Kidney glomerular epithelial cell (primary cell): ENCODE data around the gene CFAP53.
"Not testable (repeated sequence)": the region's sequence is repeated elsewhere in the genome, so short reads cannot be mapped to it uniquely, and the experiment has no call there.

ENCODE experiments used
- DNase-seq: peaks from one replicate; lab custom pipeline; 2025; lab: John Stamatoyannopoulos, UW

Gene CFAP53, protein sequence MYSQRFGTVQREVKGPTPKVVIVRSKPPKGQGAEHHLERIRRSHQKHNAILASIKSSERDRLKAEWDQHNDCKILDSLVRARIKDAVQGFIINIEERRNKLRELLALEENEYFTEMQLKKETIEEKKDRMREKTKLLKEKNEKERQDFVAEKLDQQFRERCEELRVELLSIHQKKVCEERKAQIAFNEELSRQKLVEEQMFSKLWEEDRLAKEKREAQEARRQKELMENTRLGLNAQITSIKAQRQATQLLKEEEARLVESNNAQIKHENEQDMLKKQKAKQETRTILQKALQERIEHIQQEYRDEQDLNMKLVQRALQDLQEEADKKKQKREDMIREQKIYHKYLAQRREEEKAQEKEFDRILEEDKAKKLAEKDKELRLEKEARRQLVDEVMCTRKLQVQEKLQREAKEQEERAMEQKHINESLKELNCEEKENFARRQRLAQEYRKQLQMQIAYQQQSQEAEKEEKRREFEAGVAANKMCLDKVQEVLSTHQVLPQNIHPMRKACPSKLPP

DNA sequence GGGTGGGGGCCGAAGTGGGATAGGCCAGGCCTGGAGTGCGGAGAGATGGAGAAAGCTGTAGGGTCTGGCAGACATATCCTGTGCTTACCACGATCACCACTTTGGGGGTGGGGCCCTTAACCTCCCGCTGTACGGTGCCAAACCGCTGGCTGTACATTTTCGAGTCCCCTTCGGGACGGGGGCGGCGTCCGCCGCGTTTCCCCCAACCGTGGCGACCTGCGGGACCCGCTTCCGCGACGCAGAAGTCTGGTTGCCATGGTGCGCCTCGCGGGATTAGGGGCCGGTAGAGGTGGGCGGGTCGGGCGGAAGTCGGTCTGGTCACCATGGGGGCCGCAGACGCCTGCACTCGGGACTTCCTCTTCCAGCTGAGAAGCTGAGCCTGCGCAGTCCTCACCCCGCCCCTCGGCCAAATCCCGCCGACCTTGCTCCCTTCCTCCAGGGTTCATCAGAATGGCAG lies at the start of gene CFAP53:
CFAP53 (minus strand) TSS at position 248 of the 457 bp plus-strand sequence; CDS start at position 157, 91 bp downstream.
- peak; percentile 81 for DNase-seq

DNA sequence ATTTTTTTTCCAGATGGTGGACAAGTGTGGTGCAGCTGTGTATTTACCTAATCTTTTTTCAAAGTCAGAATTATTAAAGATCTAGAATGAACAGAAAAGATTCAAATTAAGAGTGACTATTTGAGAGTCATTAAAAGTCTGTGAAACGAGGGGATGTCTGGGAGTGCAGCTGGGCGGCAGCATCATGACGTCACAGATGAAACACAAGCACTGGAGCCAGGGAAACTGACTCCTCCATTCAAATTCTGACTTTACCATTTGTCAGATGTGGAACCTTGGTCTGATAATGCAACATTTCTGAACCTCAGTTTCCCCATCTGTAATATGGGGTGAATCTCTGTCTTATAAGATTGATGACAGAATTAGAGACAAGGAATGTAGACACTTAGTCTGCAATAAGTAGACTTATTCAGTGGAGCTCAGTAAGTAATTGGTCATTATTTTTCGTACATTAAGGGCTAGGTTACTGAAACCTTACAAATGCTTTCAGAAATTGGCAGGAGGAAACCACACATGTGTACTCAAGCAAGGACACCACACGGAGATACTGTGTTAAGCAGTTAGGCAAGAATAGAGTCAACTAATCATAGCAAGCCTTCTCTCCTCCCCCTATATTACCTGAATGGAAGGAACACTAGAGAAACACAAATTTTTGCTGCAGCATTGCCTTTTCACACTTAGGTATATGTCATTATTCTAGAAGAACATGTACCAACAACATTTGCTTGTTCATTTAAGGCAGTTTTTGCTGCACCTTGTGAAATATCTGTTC lies 49.0 kb upstream of the CFAP53 start:
- DNase-seq, result no peak

DNA sequence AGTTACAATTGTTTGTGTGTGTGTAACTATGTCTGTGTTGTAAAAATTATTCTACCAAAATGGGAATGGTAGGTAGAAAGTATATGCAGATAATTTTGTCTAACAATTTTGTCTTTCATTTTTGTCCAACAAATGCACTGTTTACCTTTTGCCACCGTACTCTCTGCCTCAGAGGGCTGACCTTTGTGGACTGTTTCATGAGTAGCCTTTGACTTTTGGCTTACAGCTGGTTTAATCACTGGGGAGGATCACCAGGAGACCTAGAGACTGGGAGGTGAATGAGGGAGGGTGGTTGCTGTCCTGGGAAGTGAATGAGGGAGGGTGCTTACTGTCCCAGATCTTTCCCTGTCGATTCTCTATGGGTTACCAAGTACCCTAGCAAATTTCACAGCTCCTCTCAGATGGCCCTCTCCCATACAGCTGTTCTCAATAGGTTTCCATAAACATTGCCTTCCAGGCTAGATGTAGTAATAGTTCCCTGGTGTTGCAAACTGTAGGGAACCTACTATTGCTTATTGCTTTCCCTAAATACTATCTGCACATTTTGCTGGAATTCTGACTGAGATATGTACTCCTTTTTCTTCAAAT lies 47.7 kb upstream of the CFAP53 start:
- no peak for DNase-seq

DNA sequence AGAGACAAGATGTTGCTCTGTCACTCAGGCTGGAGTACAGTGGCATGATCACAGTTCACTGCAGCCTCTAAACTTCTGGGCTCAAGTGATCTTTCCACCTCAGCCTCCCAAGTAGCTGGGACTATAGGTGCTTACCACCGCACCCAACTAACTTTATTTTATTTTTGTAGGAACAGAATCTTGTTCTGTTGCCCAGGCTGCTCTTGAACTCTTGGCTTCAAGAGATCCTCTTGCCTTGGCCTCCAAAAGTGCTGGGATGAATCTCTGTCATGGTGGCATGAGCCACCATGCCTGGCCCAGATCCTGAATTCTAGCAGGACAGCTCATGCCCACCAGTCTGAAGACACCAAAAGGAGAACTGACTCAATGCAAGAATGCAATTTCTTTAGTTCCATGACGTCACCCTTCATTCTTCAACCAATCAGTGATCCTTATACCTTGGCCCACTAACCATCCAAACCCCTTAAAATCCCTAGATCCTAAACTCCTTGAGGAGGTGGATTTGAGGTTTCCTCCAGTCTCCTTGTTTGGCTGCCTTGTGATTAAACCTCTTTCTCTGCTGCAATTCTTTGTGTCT lies 46.8 kb upstream of the CFAP53 start:
- no peak for DNase-seq

DNA sequence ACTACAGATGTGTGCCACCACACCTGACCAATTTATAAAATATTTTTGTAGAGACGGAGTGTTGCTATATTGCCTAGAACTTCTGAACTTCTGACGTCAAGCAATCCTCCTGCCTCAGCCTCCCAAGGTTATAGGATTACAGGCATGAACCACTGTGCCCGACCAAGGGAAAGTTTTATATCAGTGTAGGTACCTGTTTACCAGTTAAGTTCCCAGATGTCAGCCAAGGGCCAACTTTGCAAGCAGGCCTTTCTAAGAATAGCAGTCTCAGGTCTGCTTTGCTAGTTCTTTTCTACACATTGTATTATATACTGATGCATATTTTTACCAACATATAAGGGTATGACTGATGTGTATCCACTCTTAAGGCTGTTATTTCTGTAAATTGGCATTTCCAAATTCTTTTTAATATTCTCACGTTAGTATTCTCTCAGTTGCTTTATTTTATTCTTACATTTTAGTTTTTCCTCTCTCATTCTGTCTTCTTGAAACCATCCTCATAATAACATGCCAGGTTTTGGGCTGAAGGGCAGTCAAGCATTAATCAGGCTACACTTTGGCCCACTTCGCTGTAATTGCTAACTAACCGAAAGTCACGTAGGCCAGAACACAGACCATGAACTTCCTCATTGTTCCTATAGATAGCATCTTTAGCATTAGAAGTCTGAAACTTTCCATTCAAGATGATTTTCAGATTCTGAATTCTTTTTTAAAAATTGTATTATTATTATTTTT lies 46.2 kb upstream of the CFAP53 start:
- no peak for DNase-seq

DNA sequence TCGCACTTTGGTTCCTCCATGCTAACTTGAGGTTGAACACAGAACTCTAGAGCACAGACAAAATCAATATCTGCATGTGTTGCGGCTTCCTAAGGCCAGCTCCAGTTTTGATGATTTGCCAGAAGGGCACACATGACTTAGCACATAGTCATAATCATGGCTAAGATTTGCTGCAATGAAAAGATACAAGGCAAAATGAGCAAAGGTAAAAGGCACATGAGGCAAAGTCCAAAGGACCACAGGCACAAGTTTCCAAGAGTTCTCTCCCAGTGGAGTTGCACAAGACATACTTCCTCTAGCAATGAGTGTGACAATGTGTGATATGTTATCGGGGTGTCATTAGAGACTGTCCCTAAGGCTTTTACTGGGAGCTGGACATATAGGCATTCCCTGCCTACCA lies 45.4 kb upstream of the CFAP53 start:
- DNase-seq, result peak; percentile 1

DNA sequence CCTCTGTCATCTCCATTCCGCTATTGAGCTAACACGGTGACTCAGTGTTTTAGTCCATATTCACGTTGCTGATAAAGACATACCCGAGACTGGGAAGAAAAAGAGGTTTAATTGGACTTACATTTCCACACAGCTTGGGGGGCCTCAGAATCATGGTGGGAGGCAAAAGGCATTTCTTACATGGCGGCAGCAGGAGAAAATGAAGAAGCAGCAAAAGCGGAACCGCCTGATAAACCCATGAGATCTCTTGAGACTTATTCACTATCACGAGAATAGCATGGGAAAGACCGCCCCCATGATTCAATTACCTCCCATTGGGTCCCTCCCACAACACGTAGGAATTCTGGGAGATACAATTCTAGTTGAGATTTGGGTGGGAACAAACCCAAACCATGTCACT lies 43.8 kb upstream of the CFAP53 start:
- DNase-seq, result no peak

DNA sequence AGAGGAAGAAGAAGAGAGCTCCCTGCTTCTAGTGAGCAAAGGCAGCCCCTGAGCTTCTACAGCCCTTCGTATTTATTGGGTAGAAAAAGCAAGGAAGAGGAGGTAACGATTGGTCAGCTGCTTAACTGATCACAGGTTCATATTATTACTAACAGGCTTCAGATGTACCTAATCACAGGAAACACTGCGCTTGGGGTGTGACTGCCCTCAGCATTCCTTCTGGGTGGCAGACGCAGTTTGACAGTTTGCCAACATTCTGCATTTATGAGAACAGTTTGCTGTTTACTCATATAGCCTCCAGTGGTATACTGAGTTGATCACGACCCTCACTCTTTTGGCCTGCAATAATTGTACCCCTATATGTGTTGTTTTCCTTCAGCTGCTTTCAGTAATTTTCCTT lies 42.6 kb upstream of the CFAP53 start:
- DNase-seq, result not testable (repeated sequence)

DNA sequence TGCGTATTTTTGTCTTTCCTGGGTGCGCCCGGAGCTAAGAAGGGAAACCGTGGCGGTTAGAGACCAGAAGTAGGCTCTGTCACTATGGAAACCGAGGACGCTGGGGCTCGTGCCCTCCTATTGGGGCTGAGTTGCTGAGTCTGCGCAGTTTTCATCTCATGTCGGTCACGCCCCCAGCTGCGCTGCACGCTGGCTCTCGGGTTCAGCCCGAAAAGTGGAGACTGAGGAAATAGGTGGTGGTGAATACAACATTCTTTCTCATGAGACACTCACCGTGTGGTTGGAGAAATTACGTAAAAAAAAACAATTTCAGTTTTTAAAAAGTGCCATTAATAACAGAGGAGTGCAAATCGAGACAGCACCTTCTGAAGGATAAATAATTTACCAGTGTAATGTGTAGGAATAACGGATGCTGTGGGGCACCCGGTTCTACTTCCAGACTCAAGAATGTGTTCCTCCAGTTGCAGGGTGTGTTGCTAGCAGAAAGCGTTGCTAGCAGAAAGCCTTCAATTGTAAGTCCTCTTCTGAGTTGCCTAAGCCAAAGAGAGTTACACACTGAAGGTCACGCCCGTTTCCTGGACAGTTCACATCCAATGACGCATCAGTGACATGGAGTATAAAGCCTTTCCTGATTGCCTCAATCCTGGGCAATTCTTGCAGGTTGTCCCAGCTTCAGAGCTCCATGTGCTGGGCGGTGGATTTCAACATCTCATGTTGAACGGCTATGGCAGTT lies 41.6 kb upstream of the CFAP53 start:
- peak; percentile 94 for DNase-seq

DNA sequence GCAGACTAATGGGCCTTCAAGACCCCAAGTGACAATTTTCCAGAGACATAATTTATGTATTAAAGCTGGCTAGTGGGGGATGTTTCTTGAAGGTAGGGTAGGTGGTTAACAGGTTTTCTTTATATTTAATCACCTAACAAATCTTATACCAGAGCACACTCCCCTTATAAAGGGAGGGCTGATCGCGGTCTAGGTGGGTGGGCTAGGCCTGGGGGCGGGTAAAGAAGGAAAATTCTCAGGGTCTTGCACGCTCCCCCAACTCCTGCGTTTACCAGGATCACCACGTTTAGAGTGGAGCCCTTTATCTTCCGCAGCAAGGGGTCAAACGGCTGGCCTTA lies 41.1 kb upstream of the CFAP53 start:
- DNase-seq, result no peak

DNA sequence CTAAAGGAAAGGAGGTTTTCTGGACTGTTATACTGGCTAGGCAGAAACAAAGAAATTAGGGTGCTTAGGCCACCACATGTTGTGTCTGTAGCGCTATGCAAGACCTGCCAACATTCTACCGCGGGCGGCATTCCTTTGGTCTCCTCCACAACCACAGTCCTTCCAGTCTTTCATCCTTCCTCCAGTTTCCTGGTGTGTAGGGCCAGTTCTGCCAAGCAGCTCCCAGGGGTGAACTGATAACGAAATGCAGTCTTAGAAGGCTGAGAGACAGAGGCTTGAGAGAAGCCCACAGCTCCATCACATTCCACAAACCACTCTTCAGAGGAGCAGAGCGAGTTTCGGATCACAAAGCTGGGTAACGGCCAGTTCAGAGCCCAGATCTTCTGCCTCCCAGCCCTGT lies 40.6 kb upstream of the CFAP53 start:
- no peak for DNase-seq

DNA sequence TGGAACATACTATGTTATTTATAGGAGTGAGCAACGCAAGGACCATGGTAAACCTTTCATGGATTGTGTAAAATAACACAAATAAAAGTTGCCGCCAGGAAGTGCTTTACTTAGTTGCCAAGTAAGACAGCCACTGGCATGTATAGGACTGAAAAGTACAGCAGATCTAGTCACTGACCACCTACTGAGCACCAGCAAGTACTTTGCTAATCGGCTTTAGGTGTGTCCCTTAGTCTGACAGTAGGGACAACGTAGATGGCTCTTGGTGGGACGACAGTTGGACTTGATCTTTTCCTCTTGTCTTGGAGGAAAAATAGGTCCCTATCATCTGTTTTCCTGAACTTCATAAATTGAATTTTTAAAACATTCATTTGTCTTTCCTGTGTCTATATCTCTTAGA lies 34.8 kb upstream of the CFAP53 start:
- no peak for DNase-seq

DNA sequence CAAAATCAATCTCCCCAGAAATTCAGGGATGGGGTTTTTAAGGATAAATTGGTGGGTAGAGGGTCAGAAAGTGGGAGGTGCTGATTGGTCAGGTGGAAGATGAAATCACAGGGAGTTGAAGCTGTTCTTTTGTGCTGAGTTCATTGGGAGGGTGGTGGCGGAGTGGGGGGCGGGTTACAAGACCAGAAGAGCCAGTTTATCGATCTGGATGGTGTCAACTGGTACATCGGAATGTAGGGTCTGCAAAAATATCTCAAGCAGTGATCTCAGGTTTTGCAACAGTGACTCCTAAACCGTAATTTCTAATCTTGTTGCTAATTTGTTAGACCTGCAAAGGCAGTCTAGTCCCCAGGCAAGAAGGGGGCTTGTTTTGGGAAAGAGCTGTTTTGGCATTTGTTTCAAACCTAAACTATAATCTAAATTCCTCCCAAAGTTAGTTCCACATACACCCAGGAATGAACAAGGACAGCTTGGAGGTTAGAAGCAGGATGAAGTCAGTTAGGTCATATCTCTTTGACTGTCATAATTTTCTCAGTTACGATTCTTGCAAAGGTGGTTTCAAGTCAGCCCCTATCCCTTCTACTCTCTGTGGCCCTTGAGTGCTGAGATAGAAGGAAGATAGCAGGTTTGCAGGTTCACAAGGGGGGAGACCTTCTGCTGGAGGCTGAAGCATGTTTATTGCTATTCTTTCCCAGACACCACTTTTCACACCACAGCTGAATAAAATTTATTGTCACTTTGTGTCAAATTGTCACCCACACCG lies 33.5 kb upstream of the CFAP53 start:
- no peak for DNase-seq

DNA sequence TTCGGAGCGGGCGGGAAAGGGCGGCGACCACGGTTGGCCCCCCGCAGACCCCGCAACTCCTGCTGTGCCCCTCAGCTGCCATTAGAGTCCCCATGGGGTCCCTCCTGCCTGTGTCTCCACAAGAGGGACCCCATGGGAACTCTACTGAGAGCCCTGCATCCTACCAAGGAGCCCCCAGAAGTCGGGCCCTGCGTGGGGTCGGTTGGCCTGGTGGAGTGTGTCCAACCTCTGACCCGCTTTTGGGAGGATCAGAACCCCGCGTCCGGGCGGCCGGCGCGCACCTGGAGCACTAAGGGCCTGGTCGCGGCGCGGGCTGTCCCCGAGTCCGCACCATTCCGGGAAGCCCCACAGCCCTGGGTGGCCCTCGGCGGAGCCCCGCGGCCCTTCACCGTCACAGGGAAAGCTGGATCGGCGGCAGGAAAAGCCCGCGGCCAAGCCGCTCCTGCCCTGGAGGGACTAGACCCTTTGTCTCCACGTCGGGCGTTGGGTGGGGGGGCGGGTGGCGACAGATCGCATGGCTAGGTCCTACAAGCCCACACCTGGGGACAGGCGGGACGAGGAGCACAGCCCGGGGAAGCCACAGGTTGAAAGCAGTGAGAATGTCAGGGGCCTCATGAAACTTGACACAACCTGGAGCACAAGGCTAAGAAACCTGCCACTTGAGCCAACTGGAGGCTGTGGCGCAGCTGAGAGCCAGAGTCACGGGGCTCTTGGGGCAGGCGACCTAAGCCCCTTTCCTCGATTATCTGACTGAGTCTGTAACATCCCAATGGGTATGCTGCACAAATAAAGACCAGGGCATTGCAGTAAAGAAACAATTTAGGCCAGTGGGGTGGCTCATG lies 32.4 kb upstream of the CFAP53 start:
- DNase-seq, result no peak

DNA sequence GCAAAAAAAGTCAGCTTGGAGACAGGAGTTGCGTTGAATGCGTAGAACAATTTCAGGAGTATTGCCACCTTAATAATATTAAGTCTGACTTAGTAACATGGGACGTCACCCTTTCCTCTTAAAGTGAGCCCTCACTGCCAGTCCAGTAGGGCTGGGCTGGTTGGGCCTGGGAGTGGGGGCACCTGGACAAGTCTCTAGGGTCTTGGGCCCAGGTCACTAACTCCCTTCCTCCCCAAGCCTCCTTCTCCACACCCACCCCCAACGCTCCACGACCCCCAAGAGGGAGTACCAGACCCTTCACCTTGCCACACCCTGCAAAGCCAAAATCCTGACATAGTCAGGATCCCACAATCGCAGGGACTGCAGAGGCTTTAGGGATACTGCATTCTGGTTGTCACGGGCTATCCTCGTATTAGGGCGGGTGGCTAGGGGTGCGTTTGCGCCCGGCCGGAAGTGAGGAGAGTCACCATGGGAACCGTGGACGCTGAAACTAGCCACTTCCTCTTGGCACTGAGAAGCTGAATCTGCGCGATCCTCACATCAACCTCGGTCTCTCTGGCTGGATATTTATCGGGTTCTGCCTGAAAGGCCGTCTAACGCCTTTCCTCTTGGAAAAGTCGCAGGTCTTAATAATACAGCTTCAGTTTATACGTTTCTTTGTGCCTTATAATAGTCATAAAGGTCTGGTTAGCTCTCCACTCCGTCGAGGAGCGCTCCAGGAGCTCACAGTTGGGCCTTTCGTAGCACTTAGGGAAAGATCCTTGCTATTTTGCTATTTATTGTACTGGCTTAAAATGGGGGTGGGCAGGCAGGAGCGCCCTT lies 31.5 kb upstream of the CFAP53 start:
- peak; percentile 58 for DNase-seq

DNA sequence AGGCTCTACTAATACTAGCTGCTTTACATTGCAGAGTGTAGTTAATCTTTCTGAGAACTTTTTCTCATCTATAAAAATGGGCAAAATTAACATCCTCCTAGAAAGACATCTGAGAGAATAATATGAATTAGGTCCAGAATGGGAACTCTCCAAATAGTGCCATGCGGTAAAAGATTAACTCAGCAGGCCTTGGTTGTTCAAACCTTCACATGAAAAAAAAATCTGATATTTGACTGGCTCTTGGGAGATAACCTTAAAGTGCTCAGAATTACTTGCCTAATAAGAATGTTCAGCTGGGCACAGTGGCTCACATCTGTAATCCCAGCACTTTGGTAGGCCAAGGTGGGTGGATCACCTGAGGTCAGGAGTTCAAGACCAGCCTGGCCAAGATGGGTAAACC lies 26.7 kb upstream of the CFAP53 start:
- DNase-seq, result no peak

DNA sequence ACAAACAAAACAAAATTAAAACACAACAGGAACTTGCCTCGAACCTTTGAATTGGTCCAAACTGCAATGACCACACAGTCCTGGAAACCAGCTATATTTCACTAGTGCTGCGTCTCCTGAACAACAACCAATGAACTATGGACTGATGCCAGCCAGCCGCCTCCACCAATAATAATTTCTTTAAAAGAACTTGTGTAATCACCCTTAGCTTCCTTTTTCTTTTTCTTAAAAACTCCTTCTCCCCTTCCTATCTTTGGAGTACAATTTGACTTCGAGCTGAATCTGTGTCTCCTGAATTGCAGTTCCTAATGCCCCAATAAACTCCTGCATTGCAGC lies 22.8 kb upstream of the CFAP53 start:
- DNase-seq, result no peak

DNA sequence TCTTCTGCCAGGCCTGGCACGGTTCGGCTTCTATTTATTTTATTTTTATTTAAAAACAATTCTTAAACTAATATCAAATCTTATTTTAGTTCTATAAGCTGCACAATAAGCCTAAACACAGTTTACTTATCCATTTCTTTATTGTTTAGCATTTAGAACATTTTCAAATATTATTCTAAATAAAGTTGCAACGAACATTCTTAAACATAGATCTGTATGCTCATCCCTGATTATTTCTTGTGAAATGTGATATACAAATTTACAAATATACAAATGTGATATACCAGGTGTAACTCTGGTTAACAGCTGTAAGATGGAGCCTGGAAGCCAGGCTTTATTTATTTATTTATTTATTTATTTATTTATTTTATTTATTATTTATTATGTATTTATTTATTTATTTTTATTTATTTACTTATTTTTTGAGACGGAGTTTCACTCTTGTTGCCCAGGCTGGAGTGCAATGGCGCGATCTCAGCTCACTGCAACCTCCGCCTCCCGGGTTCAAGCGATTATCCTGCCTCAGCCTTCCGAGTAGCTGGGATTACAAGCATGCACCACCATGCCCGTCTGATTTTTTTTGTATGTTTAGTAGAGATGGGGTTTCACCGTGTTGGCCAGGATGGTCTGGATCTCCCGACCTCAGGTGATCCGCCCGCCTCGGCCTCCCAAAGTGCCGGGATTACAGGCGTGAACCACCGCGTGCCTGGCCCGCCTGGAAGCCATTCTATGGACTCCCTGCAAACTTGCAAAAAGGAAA lies 22.2 kb upstream of the CFAP53 start:
- DNase-seq, result peak; percentile 54
